Measurements from ENCODE around the gene OGFOD2. TPM values are rescaled to one million over a fixed set of nuclear protein-coding genes. Genes with fewer than 3 reads are reported as not detected.

OGFOD2 gene
- total and polyA plus RNA-seq, 7 donors, result 6.4 to 25.3 (median 8.5) TPM

GRCh38 chr12:122998316-122998715 is 23.3 kb downstream of the OGFOD2 start:
- WGBS, 3 donors, result 24 to 45% (median 35%) methylated on average over 4 of the region's 4 CpGs
- peak in 1 of 2 donors; percentile 52 for DNase-seq
- peaks cover 42% of the 10 kb centered on the region for H3K4me1 ChIP-seq
- H3K9me3 ChIP-seq, result no peaks in the 10 kb centered on the region
- no peak overlapping the region for H3K4me3 ChIP-seq
- intact Hi-C loops (cut with DNase I), result no loop called here
- H3K36me3 ChIP-seq (ENCODE audit: insufficient read depth in 1 of 2, low read depth in 1 of 2), result peaks cover 0 to 6% of the 10 kb centered on the region in 2 donors
- H3K27me3 ChIP-seq (ENCODE audit: insufficient read depth in 3 of 3, low read length in 2 of 3), result no peaks in the 10 kb centered on the region
- TF ChIP-seq, protein P1, sequence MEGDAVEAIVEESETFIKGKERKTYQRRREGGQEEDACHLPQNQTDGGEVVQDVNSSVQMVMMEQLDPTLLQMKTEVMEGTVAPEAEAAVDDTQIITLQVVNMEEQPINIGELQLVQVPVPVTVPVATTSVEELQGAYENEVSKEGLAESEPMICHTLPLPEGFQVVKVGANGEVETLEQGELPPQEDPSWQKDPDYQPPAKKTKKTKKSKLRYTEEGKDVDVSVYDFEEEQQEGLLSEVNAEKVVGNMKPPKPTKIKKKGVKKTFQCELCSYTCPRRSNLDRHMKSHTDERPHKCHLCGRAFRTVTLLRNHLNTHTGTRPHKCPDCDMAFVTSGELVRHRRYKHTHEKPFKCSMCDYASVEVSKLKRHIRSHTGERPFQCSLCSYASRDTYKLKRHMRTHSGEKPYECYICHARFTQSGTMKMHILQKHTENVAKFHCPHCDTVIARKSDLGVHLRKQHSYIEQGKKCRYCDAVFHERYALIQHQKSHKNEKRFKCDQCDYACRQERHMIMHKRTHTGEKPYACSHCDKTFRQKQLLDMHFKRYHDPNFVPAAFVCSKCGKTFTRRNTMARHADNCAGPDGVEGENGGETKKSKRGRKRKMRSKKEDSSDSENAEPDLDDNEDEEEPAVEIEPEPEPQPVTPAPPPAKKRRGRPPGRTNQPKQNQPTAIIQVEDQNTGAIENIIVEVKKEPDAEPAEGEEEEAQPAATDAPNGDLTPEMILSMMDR (IDR thresholded peaks at IDR 0.05), result no peak
- no peak overlapping the region for H3K27ac ChIP-seq
- no peak for ATAC-seq

GRCh38 chr12:122999196-122999946 is 24.3 kb downstream of the OGFOD2 start:
- Histone ChIP-seq H3K4me1 (peaks cover 42% of the 10 kb centered on the region), H3K27me3 (ENCODE audit: insufficient read depth in 3 of 3, low read length in 2 of 3) (no peaks in the 10 kb centered on the region), H3K9me3 (no peaks in the 10 kb centered on the region), H3K4me3 (no peak overlapping the region), H3K36me3 (ENCODE audit: insufficient read depth in 1 of 2, low read depth in 1 of 2) (peaks cover 0 to 9% of the 10 kb centered on the region in 2 donors), H3K27ac (peak overlapping the region; percentile 28)
- intact Hi-C loops (cut with DNase I), result no loop called here
- DNase-seq, result peak; percentile 20 to 75
- peak; percentile 57 to 80 (median 76) for ATAC-seq
- TF ChIP-seq, protein P1 (IDR thresholded peaks at IDR 0.05), result no peak
- WGBS, 3 donors, result 56 to 63% (median 57%) methylated on average over 8 of the region's 8 CpGs

GRCh38 chr12:122999986-123000420 is 25.0 kb downstream of the OGFOD2 start:
- peaks cover 0 to 15% of the 10 kb centered on the region in 2 donors for H3K36me3 ChIP-seq (ENCODE audit: insufficient read depth in 1 of 2, low read depth in 1 of 2)
- peak; percentile 3 to 43 for DNase-seq

GRCh38 chr12:123000578-123000977 is 25.5 kb downstream of the OGFOD2 start:
- Histone ChIP-seq H3K27me3 (ENCODE audit: insufficient read depth in 3 of 3, low read length in 2 of 3) (no peaks in the 10 kb centered on the region), H3K4me1 (peaks cover 30% of the 10 kb centered on the region), H3K9me3 (no peaks in the 10 kb centered on the region), H3K36me3 (ENCODE audit: insufficient read depth in 1 of 2, low read depth in 1 of 2) (peaks cover 0 to 16% of the 10 kb centered on the region in 2 donors), H3K4me3 (no peak overlapping the region), H3K27ac (no peak overlapping the region)
- DNase-seq (peak; percentile 6 to 35), ATAC-seq (no peak)
- WGBS, 3 donors, result 97 to 99% (median 98%) methylated on average over 10 of the region's 10 CpGs
- intact Hi-C loops (cut with DNase I), result no loop called here
- TF ChIP-seq, protein P1 (IDR thresholded peaks at IDR 0.05), result no peak

More at GRCh38 chr12:122999986-123000420, 25.0 kb downstream of the OGFOD2 start:
- 81 to 91% (median 85%) methylated on average over 18 to 20 of the region's 20 CpGs for WGBS, 3 donors
- TF ChIP-seq, protein P1 (IDR thresholded peaks at IDR 0.05), result no peak
- Histone ChIP-seq H3K9me3 (no peaks in the 10 kb centered on the region), H3K27ac (peak overlapping the region; percentile 28), H3K27me3 (ENCODE audit: insufficient read depth in 3 of 3, low read length in 2 of 3) (no peaks in the 10 kb centered on the region), H3K4me1 (peaks cover 36% of the 10 kb centered on the region), H3K4me3 (no peak overlapping the region)
- intact Hi-C loops (cut with DNase I), result no loop called here
- ATAC-seq, result no peak

All from psoas muscle (tissue), 8 donors.